Inferior parietal cortex (tissue), 1 donor: ENCODE measurements around the gene CBX1.
"Not testable (repeated sequence)": the region's sequence is repeated elsewhere in the genome, so short reads cannot be mapped to it uniquely, and the experiment has no call there.

Source experiments
- DNase-seq: peaks from one replicate; pipeline ENCODE4 v3.0.0-alpha.2; 2016; ENCODE audit errors: extremely low spot score

The CBX1 gene

DNA sequence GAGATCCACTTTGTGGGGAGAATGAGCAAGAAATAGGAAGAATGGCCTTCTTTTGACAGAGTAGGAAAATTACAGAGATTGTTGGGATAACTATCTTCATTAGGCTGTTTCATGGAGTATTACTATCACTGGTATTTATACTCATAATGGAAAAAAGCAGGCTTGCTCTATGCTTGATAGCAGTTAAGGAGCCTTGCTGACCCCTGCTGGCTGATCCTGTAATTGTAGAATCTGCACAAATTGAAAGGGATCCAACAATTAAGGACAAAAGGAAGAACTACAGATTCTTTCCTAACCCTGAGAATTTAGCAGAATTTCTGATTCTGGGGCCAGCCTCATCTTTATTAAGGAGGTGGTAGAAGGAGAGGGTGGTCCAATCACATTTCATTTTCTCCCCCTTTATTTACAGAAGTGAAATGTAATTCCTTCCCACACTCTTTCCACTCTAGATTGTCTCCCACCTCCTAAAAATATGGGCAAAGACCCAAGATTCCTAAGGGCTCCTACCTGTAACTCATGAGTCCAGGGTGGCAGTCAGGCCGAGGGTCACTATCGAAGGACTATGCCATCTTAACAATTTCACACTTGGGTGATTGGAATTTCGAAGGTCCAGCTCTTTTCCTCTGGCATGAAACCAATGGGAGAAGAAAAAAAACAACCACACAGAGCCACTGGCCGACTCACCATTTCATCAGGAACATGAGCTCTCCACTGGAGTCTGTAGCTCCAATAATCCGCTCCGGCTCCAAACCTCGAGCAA, 26.8 kb downstream of the CBX1 start:
- peak; percentile 91 for DNase-seq

DNA sequence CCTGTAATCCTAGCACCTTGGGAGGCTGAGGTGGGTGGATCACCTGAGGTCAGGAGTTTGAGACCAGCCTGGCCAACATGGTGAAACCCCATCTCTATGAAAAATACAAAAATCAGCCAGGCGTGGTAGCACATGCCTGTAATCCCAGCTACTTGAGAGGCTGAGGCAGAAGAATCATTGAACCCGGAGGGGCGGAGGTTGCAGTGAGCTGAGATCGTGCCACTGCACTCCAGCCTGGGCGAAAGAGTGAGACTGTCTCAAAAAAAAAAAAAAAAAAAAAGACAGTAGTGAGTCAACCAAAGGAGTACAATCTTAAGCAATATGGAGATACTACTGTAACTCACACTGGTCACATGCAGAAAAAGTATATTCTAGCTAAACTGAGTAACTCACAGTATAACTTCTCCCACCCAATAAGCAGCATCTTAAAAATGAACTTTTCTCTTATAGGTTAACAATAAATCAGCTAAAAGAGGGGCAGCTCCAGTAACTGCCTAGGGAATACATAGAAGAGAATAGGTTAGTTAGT, 27.6 kb downstream of the CBX1 start:
- DNase-seq, result not testable (repeated sequence)

- not testable (repeated sequence) for DNase-seq
Observed at GRCh38 chr17:48072811-48073210, 28.5 kb downstream of the CBX1 start.

- DNase-seq, result no peak
Observed at GRCh38 chr17:48071654-48072053, 29.6 kb downstream of the CBX1 start.

DNA sequence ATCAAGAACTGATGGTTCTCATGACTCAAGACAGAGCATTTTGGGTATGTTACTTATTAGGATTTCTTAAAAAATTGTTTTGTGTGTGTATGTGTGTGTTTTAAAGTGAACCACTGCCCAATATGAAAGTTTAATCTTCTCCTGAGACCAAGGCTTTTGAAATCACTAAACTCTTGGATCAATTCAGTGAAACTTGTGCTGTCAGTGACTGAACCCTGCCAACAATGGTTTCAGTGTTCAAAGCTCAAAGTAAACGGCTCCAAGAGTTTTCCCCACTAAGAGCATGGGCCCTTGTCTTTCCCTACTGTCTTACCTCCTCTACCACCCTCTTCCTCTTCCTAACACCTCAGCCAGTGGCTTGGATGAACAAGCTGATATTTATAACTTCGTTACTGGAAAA, 31.1 kb downstream of the CBX1 start:
- no peak for DNase-seq

DNA sequence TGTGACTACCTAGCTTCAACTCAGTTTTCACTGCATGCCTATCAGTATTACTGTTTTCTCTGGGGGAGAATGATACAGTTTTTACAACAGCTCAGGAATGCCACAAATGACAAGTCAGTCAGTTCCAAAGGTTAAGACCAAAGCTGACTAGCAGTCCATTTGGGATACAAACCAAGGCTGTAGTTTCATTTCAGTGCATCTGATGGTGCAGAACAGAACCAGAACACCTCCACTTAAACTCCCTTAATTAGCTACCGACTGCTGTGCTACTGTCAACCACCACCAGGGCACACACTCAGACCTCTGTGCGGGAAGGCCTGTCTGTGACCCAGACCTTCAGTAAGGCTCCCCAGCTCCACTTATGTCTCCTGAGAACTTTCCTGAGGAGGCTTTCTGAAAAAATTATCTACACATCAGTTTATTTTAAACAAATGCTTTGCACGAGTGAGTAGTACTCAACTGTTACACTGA, 32.8 kb downstream of the CBX1 start:
- DNase-seq, result no peak

DNA sequence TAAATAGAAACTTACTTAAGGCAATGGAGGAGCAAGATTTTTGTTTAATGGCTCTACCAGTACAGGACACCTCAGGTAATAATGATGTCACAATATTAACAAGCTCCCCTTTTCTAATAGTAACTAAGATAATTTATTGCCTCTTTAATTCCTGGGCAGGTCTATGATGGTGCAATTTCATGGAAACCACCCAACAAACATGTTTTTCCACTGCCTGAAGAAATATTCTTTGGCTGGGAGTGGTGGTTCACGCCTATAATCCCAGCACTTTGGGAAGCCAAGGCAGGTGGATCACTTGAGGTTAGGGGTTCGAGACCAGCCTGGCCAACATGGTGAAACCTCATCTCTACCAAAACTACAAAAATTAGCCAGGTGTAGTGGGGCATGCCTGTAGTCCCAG, 33.5 kb downstream of the CBX1 start:
- DNase-seq, result not testable (repeated sequence)

DNA sequence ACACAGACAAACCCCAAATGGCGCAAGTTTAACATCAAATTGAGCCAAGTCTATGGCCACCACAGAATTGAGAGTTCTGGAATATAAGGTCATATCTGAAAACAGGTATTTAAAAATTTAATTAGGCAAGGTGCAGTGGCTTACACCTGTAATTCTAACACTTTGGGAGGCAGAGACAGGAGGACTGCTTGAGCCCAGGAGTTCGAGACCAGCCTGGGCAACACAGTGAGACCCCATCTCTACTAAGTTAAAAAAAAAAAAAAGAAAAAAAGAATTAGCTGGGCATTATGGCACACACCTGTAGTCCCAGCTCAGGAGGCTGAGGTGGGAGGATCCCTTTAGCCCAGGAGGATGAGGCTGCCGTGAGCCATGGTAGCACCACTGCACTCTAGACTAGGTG, 34.0 kb downstream of the CBX1 start:
- no peak for DNase-seq

- DNase-seq, result no peak
Observed at GRCh38 chr17:48066656-48067055, 34.6 kb downstream of the CBX1 start.

- DNase-seq, result no peak
Observed at GRCh38 chr17:48066192-48066591, 35.1 kb downstream of the CBX1 start.

- DNase-seq, result no peak
Observed at GRCh38 chr17:48064638-48065037, 36.6 kb downstream of the CBX1 start.

- no peak for DNase-seq
Observed at GRCh38 chr17:48062273-48062672, 39.0 kb downstream of the CBX1 start.

DNA sequence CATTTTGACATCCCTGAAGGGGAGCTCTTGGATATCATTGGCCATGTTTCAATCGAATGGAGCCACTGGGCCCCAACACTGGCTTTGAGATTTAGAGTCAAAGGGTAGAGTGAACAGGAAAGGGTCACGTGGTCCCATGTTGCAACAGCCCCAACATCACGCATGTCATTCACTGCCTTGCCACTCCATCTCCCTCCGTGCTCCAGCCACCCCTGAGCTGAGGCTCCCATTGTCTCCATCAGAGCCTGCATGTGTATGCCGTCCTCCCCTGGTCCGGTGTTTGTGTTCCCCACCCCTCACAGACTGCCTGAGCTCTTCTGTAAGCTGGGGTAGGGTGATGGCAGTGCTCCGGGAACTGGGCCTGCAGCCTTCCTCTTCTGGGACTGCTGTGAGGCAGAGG, 41.0 kb downstream of the CBX1 start:
- no peak for DNase-seq

DNA sequence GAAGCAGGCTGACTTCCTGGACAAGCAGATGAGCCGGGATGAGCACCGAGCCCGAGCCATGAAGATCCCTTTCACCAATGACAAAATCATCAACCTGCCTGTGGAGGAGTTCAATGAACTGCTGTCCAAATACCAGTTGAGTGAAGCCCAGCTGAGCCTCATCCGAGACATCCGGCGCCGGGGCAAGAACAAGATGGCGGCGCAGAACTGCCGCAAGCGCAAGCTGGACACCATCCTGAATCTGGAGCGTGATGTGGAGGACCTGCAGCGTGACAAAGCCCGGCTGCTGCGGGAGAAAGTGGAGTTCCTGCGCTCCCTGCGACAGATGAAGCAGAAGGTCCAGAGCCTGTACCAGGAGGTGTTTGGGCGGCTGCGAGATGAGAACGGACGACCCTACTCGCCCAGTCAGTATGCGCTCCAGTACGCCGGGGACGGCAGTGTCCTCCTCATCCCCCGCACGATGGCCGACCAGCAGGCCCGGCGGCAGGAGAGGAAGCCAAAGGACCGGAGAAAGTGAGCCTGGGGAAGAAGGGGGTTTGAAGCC, 42.1 kb downstream of the CBX1 start:
- no peak for DNase-seq

DNA sequence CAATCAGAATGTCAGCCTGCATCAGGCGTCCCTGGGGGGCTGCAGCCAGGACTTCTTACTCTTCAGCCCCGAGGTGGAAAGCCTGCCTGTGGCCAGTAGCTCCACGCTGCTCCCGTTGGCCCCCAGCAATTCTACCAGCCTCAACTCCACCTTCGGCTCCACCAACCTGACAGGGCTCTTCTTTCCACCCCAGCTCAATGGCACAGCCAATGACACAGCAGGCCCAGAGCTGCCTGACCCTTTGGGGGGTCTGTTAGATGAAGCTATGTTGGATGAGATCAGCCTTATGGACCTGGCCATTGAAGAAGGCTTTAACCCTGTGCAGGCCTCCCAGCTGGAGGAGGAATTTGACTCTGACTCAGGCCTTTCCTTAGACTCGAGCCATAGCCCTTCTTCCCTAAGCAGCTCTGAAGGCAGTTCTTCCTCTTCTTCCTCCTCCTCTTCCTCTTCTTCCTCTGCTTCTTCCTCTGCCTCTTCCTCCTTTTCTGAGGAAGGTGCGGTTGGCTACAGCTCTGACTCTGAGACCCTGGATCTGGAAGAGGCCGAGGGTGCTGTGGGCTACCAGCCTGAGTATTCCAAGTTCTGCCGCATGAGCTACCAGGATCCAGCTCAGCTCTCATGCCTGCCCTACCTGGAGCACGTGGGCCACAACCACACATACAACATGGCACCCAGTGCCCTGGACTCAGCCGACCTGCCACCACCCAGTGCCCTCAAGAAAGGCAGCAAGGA, 42.7 kb downstream of the CBX1 start:
- DNase-seq, result no peak

DNA sequence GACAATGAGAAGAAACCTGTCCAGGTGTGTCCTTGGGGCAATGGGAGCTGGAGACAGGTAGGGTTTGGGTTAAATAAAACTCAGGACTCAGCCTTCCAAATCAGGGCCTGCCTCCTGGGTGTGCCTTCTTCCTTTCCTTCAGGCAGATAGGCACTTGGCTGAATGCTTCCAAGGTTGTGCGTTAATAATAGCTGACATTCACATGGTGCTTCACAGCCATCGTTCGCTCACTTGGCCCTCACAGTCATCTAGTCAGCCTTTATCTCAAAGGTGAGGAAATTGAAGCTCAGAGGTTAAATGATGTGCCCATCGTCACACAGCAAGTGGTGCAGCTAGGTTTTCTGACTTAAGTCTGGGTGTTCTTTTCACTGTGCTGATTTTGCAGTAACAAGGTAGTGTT, 43.7 kb downstream of the CBX1 start:
- no peak for DNase-seq

- no peak for DNase-seq
Observed at GRCh38 chr17:48056879-48057278, 44.4 kb downstream of the CBX1 start.

GRCh38 chr17:48056246-48056745, 45.0 kb downstream of the CBX1 start:
- no peak for DNase-seq

GRCh38 chr17:48055531-48056245, 45.6 kb downstream of the CBX1 start:
- DNase-seq, result no peak

GRCh38 chr17:48054238-48055185, 46.8 kb downstream of the CBX1 start:
- peak; percentile 66 for DNase-seq
